H1 (cell line): ENCODE data around the gene PNPLA3.

Experiments
- HDAC6 ChIP-seq: IDR thresholded peaks from one replicate; pipeline ENCODE4 v1.7.1; 2012; ENCODE audit warnings: low read depth, mild to moderate bottlenecking, inconsistent platforms, low read length, moderate library complexity
- POLR2A ChIP-seq, 2 experiments: IDR thresholded peaks; 1 replicate in 1 of 2; 2 replicates in 1 of 2; pipeline ENCODE4 v1.6.1; 2011; ENCODE audit warnings: low read depth in 2 of 2, low read length in 2 of 2, mild to moderate bottlenecking in 2 of 2; ENCODE audit errors: control extremely low read depth in 1 of 2
- RNF2 ChIP-seq: fragments of 200-900, 300-1000 bp; sonication (generic); IDR thresholded peaks from 2 replicates; pipeline ENCODE4 v1.7.1; 2016; ENCODE audit warnings: borderline replicate concordance, low read depth, mild to moderate bottlenecking, antibody characterized with exemption, low read length; ENCODE audit not compliant: poor library complexity, severe bottlenecking; ENCODE audit errors: missing control alignments
- TF ChIP-seq, protein P1 (sequence below): IDR thresholded peaks from 2 replicates; pipeline ENCODE4 v1.6.1; 2012; ENCODE audit warnings: inconsistent platforms
- TF ChIP-seq, protein P2 (sequence below), 3 experiments: IDR thresholded peaks; 1 replicate in 2 of 3; 2 replicates in 1 of 3; pipeline versions ENCODE4 v1.5.1 to v1.6.1; 2011; ENCODE audit warnings: low read length in 3 of 3, mild to moderate bottlenecking in 3 of 3, inconsistent platforms in 2 of 3, low read depth in 1 of 3, moderate library complexity in 1 of 3; ENCODE audit not compliant: insufficient read depth in 1 of 3; ENCODE audit errors: control extremely low read depth in 1 of 3

DNA sequence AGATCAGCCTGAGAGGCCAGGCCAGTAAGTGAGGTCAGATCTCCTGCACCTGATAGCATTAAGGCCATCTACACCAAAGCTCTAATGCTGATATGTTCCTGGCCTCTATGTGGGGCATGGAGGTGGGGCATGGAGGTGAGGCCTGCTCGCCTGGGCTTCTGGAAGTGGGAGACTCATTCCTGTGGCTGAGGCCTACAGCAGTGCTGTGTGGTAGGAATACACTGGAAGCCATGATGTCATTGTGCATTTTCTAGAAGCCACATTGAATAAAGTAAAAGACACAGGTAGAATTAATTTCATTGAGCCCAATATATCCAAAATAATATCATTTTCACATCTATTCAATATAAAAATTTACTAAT lies 2.7 kb downstream of the PNPLA3 start:
- TF ChIP-seq HDAC6 (no peak), POLR2A (IDR thresholded peaks at IDR 0.05; ENCODE audit: control extremely low read depth in 1 of 2, low read depth in 2 of 2, low read length in 2 of 2) (no peak), RNF2 (no peak)
- TF ChIP-seq, protein P1, sequence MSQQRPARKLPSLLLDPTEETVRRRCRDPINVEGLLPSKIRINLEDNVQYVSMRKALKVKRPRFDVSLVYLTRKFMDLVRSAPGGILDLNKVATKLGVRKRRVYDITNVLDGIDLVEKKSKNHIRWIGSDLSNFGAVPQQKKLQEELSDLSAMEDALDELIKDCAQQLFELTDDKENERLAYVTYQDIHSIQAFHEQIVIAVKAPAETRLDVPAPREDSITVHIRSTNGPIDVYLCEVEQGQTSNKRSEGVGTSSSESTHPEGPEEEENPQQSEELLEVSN, result no peak
- TF ChIP-seq, protein P2, sequence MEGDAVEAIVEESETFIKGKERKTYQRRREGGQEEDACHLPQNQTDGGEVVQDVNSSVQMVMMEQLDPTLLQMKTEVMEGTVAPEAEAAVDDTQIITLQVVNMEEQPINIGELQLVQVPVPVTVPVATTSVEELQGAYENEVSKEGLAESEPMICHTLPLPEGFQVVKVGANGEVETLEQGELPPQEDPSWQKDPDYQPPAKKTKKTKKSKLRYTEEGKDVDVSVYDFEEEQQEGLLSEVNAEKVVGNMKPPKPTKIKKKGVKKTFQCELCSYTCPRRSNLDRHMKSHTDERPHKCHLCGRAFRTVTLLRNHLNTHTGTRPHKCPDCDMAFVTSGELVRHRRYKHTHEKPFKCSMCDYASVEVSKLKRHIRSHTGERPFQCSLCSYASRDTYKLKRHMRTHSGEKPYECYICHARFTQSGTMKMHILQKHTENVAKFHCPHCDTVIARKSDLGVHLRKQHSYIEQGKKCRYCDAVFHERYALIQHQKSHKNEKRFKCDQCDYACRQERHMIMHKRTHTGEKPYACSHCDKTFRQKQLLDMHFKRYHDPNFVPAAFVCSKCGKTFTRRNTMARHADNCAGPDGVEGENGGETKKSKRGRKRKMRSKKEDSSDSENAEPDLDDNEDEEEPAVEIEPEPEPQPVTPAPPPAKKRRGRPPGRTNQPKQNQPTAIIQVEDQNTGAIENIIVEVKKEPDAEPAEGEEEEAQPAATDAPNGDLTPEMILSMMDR (IDR thresholded peaks at IDR 0.05; ENCODE audit: control extremely low read depth in 1 of 3, insufficient read depth in 1 of 3, low read depth in 1 of 3, low read length in 3 of 3), result no peak
